Fibroblast of the aortic adventitia (primary cell): ENCODE data around the gene GLI3. TPM values are rescaled to one million over a fixed set of nuclear protein-coding genes. Genes with fewer than 3 reads are reported as not detected.

Experiments
- DNase-seq: peaks from one replicate; pipeline ENCODE4 v3.0.0-alpha.2; 2010; ENCODE audit warnings: low read depth
- H3K4me3 ChIP-seq: 2 replicates; pipeline ENCODE4 v1.5.1; 2011; ENCODE audit warnings: low read depth, mild to moderate bottlenecking, control low read depth, low read length, moderate library complexity
- total RNA-seq: library from RNA; depleted of rRNA; stranded (reverse); fragments of >200 nt; gene quantifications from 2 replicates; pipeline ENCODE4 v1.2.3, GENCODE V29; 2012; ENCODE audit warnings: low replicate concordance
- TF ChIP-seq, protein P1 (sequence below): IDR thresholded peaks from 2 replicates; pipeline ENCODE4 v1.5.1; 2011; ENCODE audit warnings: mild to moderate bottlenecking, low read length, control low read depth, inconsistent platforms; ENCODE audit not compliant: insufficient read depth

Gene GLI3
- total RNA-seq, 1 donor = 7.0 TPM

- H3K4me3 ChIP-seq = no peak overlapping the region
- TF ChIP-seq, protein P1, sequence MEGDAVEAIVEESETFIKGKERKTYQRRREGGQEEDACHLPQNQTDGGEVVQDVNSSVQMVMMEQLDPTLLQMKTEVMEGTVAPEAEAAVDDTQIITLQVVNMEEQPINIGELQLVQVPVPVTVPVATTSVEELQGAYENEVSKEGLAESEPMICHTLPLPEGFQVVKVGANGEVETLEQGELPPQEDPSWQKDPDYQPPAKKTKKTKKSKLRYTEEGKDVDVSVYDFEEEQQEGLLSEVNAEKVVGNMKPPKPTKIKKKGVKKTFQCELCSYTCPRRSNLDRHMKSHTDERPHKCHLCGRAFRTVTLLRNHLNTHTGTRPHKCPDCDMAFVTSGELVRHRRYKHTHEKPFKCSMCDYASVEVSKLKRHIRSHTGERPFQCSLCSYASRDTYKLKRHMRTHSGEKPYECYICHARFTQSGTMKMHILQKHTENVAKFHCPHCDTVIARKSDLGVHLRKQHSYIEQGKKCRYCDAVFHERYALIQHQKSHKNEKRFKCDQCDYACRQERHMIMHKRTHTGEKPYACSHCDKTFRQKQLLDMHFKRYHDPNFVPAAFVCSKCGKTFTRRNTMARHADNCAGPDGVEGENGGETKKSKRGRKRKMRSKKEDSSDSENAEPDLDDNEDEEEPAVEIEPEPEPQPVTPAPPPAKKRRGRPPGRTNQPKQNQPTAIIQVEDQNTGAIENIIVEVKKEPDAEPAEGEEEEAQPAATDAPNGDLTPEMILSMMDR = no peak
- DNase-seq = no peak
Measured at GRCh38 chr7:42175834-42176723, 60.9 kb downstream of the GLI3 start.

GRCh38 chr7:42174391-42174912 is 62.6 kb downstream of the GLI3 start:
- TF ChIP-seq, protein P1 = no peak
- no peak for DNase-seq
- no peak overlapping the region for H3K4me3 ChIP-seq

GRCh38 chr7:42170724-42171123 is 66.3 kb downstream of the GLI3 start:
- H3K4me3 ChIP-seq = no peak overlapping the region
- DNase-seq = no peak
- TF ChIP-seq, protein P1 = no peak

- no peak for DNase-seq
- H3K4me3 ChIP-seq = no peak overlapping the region
- TF ChIP-seq, protein P1 = no peak
Measured at GRCh38 chr7:42168512-42168911, 68.5 kb downstream of the GLI3 start.

GRCh38 chr7:42167631-42168236 is 69.3 kb downstream of the GLI3 start:
- peak; percentile 38 for DNase-seq
- TF ChIP-seq, protein P1 = no peak
- no peak overlapping the region for H3K4me3 ChIP-seq

DNA sequence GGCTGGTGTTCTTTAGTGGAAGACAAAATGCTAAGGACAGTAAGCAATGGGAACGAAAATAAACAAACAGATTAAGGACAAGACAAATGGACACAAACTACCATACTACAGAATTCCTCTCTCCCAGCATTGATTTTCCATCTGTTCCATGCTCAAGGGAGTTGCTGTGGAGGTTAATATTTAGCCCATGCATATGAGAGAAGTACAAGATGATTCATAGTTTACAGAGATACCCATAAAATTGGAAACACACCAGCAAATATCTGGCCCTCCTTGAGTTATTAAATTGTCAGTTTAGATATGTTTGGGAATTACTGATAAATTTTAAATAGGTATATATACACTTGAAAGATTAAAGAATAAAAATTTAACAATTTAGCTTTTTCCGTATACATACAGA is 69.8 kb downstream of the GLI3 start:
- TF ChIP-seq, protein P1 = no peak
- no peak for DNase-seq
- no peak overlapping the region for H3K4me3 ChIP-seq
